Measurements from ENCODE around the gene CENPB.

- no peak for TF ChIP-seq CTCF (optimal IDR thresholded peaks at IDR 0.05 in 1 of 3, IDR thresholded peaks at IDR 0.05 in 1 of 3, conservative IDR thresholded peaks at IDR 0.05 in 1 of 3; ENCODE audit: extremely low read depth in 1 of 3, insufficient read depth in 2 of 3, low read length in 3 of 3)
- no peak for TF ChIP-seq EZH2 (IDR thresholded peaks at IDR 0.05; ENCODE audit: low read length)
These were observed 25.7 kb downstream of the CENPB start for GRCh38 chr20:3760655-3761348.

Measured in keratinocyte (primary cell).